HCT116 (cell line): ENCODE measurements around the gene ZNF148. TPM values are rescaled to one million over a fixed set of nuclear protein-coding genes. Genes with fewer than 3 reads are reported as not detected.
"Not testable (repeated sequence)": the region's sequence is repeated elsewhere in the genome, so short reads cannot be mapped to it uniquely, and the experiment has no call there.

Experiments used
- ATAC-seq: fragments of 200-7000 bp; cut with Tn5 transposase; 2 replicates; pipeline ENCODE4 v1.9.1; 2020; ENCODE audit warnings: mild to moderate bottlenecking, moderate library complexity
- BruUV-seq: library from RNA; stranded (reverse); fragments of 400-500 nt; replicated peaks from 2 replicates; lab custom pipeline; 2021; lab: Mats Ljungman, UMichigan
- CTCF ChIA-PET: fragments of 300-600 bp; sonication (Branson Sonifier 250); formaldehyde crosslinking; loops from one replicate; lab custom pipeline; 2021; ENCODE audit warnings: antibody characterized with exemption; lab: Charles Lee
- POLR2A ChIA-PET: fragments of 300-600, 350-600 bp; sonication (Branson Sonifier 250); formaldehyde crosslinking; loops from one replicate; lab custom pipeline; 2021; ENCODE audit warnings: antibody characterized with exemption; lab: Charles Lee
- RAD21 ChIA-PET, 2 experiments: fragments of 300-600 bp; sonication (Branson Sonifier 250); formaldehyde crosslinking; loops; one replicate each; lab custom pipeline; 2023; ENCODE audit warnings: low total read pairs in 2 of 2; ENCODE audit not compliant: uncharacterized antibody in 2 of 2, unreplicated experiment in 2 of 2, low non-redundant PET in 1 of 2; lab: Charles Lee
- DNase-seq: peaks from one replicate; pipeline ENCODE4 v3.0.0-alpha.2; 2010; ENCODE audit warnings: low read depth, low spot score
- H2AFZ ChIP-seq: fragments of 200-600 bp; shearing (Covaris generic), sonication (generic); 2 replicates; pipeline ENCODE4 v1.6.1; 2017; ENCODE audit warnings: low read depth, mixed run types, mixed read lengths, antibody characterized with exemption, low read length; ENCODE audit not compliant: poor library complexity, severe bottlenecking
- H3K27ac ChIP-seq: 2 replicates; pipeline ENCODE4 v1.5.1; 2012; ENCODE audit warnings: low read depth, low read length
- H3K27me3 ChIP-seq: fragments of 200-600 bp; sonication (generic); 2 replicates; pipeline ENCODE4 v1.6.1; 2016; ENCODE audit warnings: mixed run types, low read length, mixed read lengths; ENCODE audit not compliant: insufficient read depth
- H3K36me3 ChIP-seq, 2 experiments: fragments of 200-500 bp in 1 of 2; fragments of 200-600 bp in 1 of 2; sonication (Bioruptor generic) in 1 of 2; sonication (generic) in 1 of 2; 2 replicates each; pipeline versions ENCODE4 v1.5.1 to v1.6.1; 2014 to 2016; ENCODE audit warnings: low read length in 2 of 2, inconsistent platforms in 1 of 2, mixed read lengths in 1 of 2, mixed run types in 1 of 2; ENCODE audit not compliant: insufficient read depth in 2 of 2, control insufficient read depth in 1 of 2
- H3K4me1 ChIP-seq, 2 experiments: fragments of 200-600 bp in 1 of 2; sonication (generic) in 1 of 2; 2 replicates each; pipeline versions ENCODE4 v1.5.1 to v1.6.1; 2012 to 2017; ENCODE audit warnings: low read length in 2 of 2, inconsistent platforms in 1 of 2, mild to moderate bottlenecking in 1 of 2, mixed read lengths in 1 of 2, mixed run types in 1 of 2, moderate library complexity in 1 of 2; ENCODE audit not compliant: insufficient read depth in 2 of 2, control insufficient read depth in 1 of 2
- H3K4me2 ChIP-seq: fragments of 200-600 bp; sonication (generic); 2 replicates; pipeline ENCODE4 v1.6.1; 2017; ENCODE audit warnings: mixed run types, low read length, mixed read lengths
- H3K4me3 ChIP-seq, 2 experiments: fragments of 200-600 bp in 1 of 2; sonication (generic) in 1 of 2; replicated peaks in 1 of 2; 2 replicates each; pipeline ENCODE4 v1.5.1; 2011 to 2016; ENCODE audit warnings: low read length in 2 of 2, control low read depth in 1 of 2, low read depth in 1 of 2, mild to moderate bottlenecking in 1 of 2, mixed read lengths in 1 of 2, mixed run types in 1 of 2
- H3K79me2 ChIP-seq: fragments of 200-600 bp; sonication (generic); 2 replicates; pipeline ENCODE4 v1.6.1; 2017; ENCODE audit warnings: mild to moderate bottlenecking, mixed run types, low read length, moderate library complexity, mixed read lengths; ENCODE audit not compliant: insufficient read depth
- H3K9ac ChIP-seq: fragments of 200-600 bp; sonication (generic); 2 replicates; pipeline ENCODE4 v1.6.1; 2016; ENCODE audit warnings: low read length, mixed read lengths
- H3K9me2 ChIP-seq: fragments of 200-600 bp; sonication (generic), shearing (Covaris generic); 2 replicates; pipeline ENCODE4 v1.6.1; 2017; ENCODE audit warnings: mixed run types, mild to moderate bottlenecking, moderate library complexity; ENCODE audit not compliant: insufficient read depth
- H3K9me3 ChIP-seq, 2 experiments: fragments of 200-500 bp in 1 of 2; fragments of 200-600 bp in 1 of 2; sonication (Bioruptor generic) in 1 of 2; sonication (generic) in 1 of 2; 2 replicates each; pipeline ENCODE4 v1.6.1; 2014 to 2017; ENCODE audit warnings: low read length in 2 of 2, mixed read lengths in 2 of 2, inconsistent platforms in 1 of 2, low read depth in 1 of 2, mild to moderate bottlenecking in 1 of 2, mixed run types in 1 of 2, moderate library complexity in 1 of 2; ENCODE audit not compliant: control insufficient read depth in 1 of 2, insufficient read depth in 1 of 2
- H4K20me1 ChIP-seq: fragments of 200-600 bp; sonication (generic), shearing (Covaris generic); 2 replicates; pipeline ENCODE4 v1.6.1; 2017; ENCODE audit warnings: mixed run types, mild to moderate bottlenecking, moderate library complexity; ENCODE audit not compliant: insufficient read depth
- FOSL1 ChIP-seq: IDR thresholded peaks from 2 replicates; pipeline ENCODE4 v1.6.1; 2012; ENCODE audit warnings: low read depth
- JUND ChIP-seq: IDR thresholded peaks from 2 replicates; pipeline ENCODE4 v1.6.1; 2012
- SRF ChIP-seq: IDR thresholded peaks from 2 replicates; pipeline ENCODE4 v1.6.1; 2012; ENCODE audit warnings: low read depth
- TCF7L2 ChIP-seq: IDR thresholded peaks from 2 replicates; pipeline ENCODE4 v1.7.0; 2011; ENCODE audit warnings: borderline replicate concordance, inconsistent platforms; ENCODE audit not compliant: insufficient read depth, insufficient read length; ENCODE audit errors: extremely low read depth
- ZFX ChIP-seq: fragments of 450-650 bp; IDR thresholded peaks from 2 replicates; pipeline ENCODE4 v1.6.1; 2017
- ZNF274 ChIP-seq: fragments of 200-500 bp; sonication (Bioruptor generic); IDR thresholded peaks from 2 replicates; pipeline ENCODE4 v1.6.1; 2014; ENCODE audit warnings: mild to moderate bottlenecking, low read depth, low read length, inconsistent platforms
- intact Hi-C: fragments of 100-400 bp; cut with micrococcal nuclease; formaldehyde crosslinking; loops from 2 replicates; pipeline ENCODE4 v1.10.0; 2022
- total RNA-seq: library from RNA; stranded (reverse); gene quantifications from one replicate; pipeline ENCODE4 v1.2.1, GENCODE V29; 2021; ENCODE audit not compliant: unreplicated experiment
- TF ChIP-seq, protein P1 (sequence below): IDR thresholded peaks from 2 replicates; pipeline ENCODE4 v1.6.1; 2012
- TF ChIP-seq, protein P2 (sequence below): IDR thresholded peaks from 2 replicates; pipeline ENCODE4 v1.6.1; 2012
- TF ChIP-seq, protein P3 (sequence below), 3 experiments: fragments of 200-600 bp in 1 of 3; sonication (generic) in 1 of 3; IDR thresholded peaks in 2 of 3; conservative IDR thresholded peaks in 1 of 3; 2 replicates each; pipeline ENCODE4 v1.5.1; 2012 to 2017; ENCODE audit warnings: low read depth in 2 of 3, low read length in 2 of 3, antibody characterized with exemption in 1 of 3, borderline replicate concordance in 1 of 3, control low read depth in 1 of 3, mild to moderate bottlenecking in 1 of 3, mixed read lengths in 1 of 3, mixed run types in 1 of 3, moderate library complexity in 1 of 3; ENCODE audit not compliant: insufficient read depth in 1 of 3

The ZNF148 gene
- total RNA-seq, 1 experiment from 2014 or later = 35.0 TPM

DNA sequence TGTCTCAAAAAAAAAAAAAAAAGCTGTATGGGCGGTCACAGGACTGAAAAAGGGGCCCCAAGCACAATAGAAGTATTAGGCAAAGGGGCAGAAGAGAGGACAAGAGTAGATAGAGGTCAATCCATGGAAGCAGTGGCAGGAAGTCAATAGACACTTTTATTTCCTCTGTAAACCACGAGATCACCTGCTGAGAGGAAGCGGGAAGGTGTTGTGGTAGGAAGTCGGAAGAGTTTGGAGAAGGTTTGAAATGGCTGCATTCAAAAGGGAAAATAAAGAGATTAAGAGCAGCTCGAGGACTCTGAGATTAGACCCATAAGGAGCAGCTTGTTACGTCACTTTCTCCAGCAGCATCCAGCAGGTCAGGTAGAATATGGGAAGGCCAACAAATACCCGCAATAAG is 14.2 kb upstream of the ZNF148 start (continued):
- TF ChIP-seq TCF7L2 (no peak), JUND (no peak), ZNF274 (no peak), FOSL1 (no peak), ZFX (no peak), SRF (no peak)
- TF ChIP-seq, protein P1, sequence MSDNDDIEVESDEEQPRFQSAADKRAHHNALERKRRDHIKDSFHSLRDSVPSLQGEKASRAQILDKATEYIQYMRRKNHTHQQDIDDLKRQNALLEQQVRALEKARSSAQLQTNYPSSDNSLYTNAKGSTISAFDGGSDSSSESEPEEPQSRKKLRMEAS = no peak
- TF ChIP-seq, protein P2, sequence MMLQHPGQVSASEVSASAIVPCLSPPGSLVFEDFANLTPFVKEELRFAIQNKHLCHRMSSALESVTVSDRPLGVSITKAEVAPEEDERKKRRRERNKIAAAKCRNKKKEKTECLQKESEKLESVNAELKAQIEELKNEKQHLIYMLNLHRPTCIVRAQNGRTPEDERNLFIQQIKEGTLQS = no peak
- TF ChIP-seq, protein P3, sequence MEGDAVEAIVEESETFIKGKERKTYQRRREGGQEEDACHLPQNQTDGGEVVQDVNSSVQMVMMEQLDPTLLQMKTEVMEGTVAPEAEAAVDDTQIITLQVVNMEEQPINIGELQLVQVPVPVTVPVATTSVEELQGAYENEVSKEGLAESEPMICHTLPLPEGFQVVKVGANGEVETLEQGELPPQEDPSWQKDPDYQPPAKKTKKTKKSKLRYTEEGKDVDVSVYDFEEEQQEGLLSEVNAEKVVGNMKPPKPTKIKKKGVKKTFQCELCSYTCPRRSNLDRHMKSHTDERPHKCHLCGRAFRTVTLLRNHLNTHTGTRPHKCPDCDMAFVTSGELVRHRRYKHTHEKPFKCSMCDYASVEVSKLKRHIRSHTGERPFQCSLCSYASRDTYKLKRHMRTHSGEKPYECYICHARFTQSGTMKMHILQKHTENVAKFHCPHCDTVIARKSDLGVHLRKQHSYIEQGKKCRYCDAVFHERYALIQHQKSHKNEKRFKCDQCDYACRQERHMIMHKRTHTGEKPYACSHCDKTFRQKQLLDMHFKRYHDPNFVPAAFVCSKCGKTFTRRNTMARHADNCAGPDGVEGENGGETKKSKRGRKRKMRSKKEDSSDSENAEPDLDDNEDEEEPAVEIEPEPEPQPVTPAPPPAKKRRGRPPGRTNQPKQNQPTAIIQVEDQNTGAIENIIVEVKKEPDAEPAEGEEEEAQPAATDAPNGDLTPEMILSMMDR (IDR thresholded peaks at IDR 0.05 in 2 of 3, conservative IDR thresholded peaks at IDR 0.05 in 1 of 3; ENCODE audit: borderline replicate concordance in 1 of 3, insufficient read depth in 1 of 3, low read depth in 2 of 3, low read length in 2 of 3) = no peak

DNA sequence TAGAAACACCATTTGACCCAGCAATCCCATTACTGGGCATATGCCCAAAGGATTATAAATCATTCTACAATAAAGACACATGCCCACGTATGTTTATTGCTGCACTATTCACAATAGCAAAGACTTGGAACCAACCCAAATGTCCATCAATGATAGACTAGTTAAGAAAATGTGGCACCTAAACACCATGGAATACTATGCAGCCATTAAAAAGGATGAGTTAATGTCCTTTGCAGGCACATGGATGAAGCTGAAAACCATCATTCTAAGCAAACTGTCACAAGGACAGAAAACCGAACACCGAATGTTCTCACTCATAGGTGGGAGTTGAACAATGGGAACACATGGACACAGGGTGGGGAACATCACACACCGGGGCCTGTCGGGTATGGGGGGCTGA is 13.2 kb upstream of the ZNF148 start:
- H3K27ac ChIP-seq, ATAC-seq, H2AFZ ChIP-seq, BruUV-seq, POLR2A ChIA-PET, H3K9ac ChIP-seq, H3K9me2 ChIP-seq, intact Hi-C loops, H3K4me2 ChIP-seq, H3K36me3 ChIP-seq, RAD21 ChIA-PET, DNase-seq, H4K20me1 ChIP-seq, H3K4me3 ChIP-seq, H3K79me2 ChIP-seq, H3K27me3 ChIP-seq, CTCF ChIA-PET, H3K9me3 ChIP-seq: not testable (repeated sequence)
- H3K4me1 ChIP-seq = peaks cover 6 to 23% of the 10 kb centered on the region in 2 experiments; a peak in 3 of 4 replicates
